GM19351 (cell line): Measurements from ENCODE around the gene RFX3.

Experiments used
- ATAC-seq: cut with Tn5 transposase; IDR thresholded peaks from one replicate; pipeline ENCODE4 v1.9.1; 2021; ENCODE audit warnings: mild to moderate bottlenecking, moderate library complexity; ENCODE audit not compliant: unreplicated experiment

RFX3 gene

GRCh38 chr9:3478549-3478953, 47.2 kb downstream of the RFX3 start:
- ATAC-seq: peak; percentile 38

GRCh38 chr9:3477236-3477834, 48.5 kb downstream of the RFX3 start:
- peak; percentile 24 for ATAC-seq

GRCh38 chr9:3475300-3476020, 50.3 kb downstream of the RFX3 start:
- ATAC-seq: peak; percentile 26

GRCh38 chr9:3474821-3475220, 51.0 kb downstream of the RFX3 start:
- ATAC-seq: no peak

- ATAC-seq: no peak
Observed at GRCh38 chr9:3473405-3473804, 52.4 kb downstream of the RFX3 start.

GRCh38 chr9:3471883-3472282, 53.9 kb downstream of the RFX3 start:
- ATAC-seq: no peak

- ATAC-seq: no peak
Observed at GRCh38 chr9:3468421-3469205, 57.2 kb downstream of the RFX3 start.

GRCh38 chr9:3467593-3468219, 58.1 kb downstream of the RFX3 start:
- peak; percentile 100 for ATAC-seq

GRCh38 chr9:3464033-3464638, 61.7 kb downstream of the RFX3 start:
- ATAC-seq: no peak

GRCh38 chr9:3458806-3459475, 66.9 kb downstream of the RFX3 start:
- ATAC-seq: no peak

- no peak for ATAC-seq
Observed at GRCh38 chr9:3457175-3457574, 68.6 kb downstream of the RFX3 start.

- ATAC-seq: no peak
Observed at GRCh38 chr9:3455717-3456116, 70.1 kb downstream of the RFX3 start.

GRCh38 chr9:3455094-3455493, 70.7 kb downstream of the RFX3 start:
- no peak for ATAC-seq

- no peak for ATAC-seq
Observed at GRCh38 chr9:3451956-3452355, 73.8 kb downstream of the RFX3 start.

- no peak for ATAC-seq
Observed at GRCh38 chr9:3447788-3448187, 78.0 kb downstream of the RFX3 start.

- ATAC-seq: no peak
Observed at GRCh38 chr9:3447143-3447542, 78.7 kb downstream of the RFX3 start.

- ATAC-seq: no peak
Observed at GRCh38 chr9:3446313-3446712, 79.5 kb downstream of the RFX3 start.

GRCh38 chr9:3444016-3444415, 81.8 kb downstream of the RFX3 start:
- ATAC-seq: no peak

- ATAC-seq: peak; percentile 98
Observed at GRCh38 chr9:3441197-3441816, 84.5 kb downstream of the RFX3 start.
